ENCODE measurements around the gene LRP3. TPM values are rescaled to one million over a fixed set of nuclear protein-coding genes. Genes with fewer than 3 reads are reported as not detected.

LRP3 gene
- total and polyA plus RNA-seq, 4 experiments from 2014 or later, result 0.32 TPM; not detected in 3

GRCh38 chr19:33240181-33240771, 46.1 kb downstream of the LRP3 start:
- Histone ChIP-seq H3K4me1 (ENCODE audit: insufficient read depth, low read length) (peaks cover 5% of the 10 kb centered on the region), H3K27me3 (ENCODE audit: insufficient read depth, low read length) (no peaks in the 10 kb centered on the region), H3K4me3 (ENCODE audit: low read length in 2 of 2) (no peak overlapping the region), H3K36me3 (ENCODE audit: insufficient read depth, low read length) (no peaks in the 10 kb centered on the region), H3K27ac (ENCODE audit: low read depth, low read length) (no peak overlapping the region), H3K9me3 (ENCODE audit: control insufficient read depth in 1 of 2, low read length in 2 of 2) (no peaks in the 10 kb centered on the region)
- H3K27ac Mint-ChIP-seq, result no peak overlapping the region
- intact Hi-C loops (cut with micrococcal nuclease), result no loop called here
- no peaks in the 10 kb centered on the region for H3K36me3 Mint-ChIP-seq
- no peak for DNase-seq
- peaks cover 0 to 5% (median 0%) of the 10 kb centered on the region in 8 donors for H3K9me3 Mint-ChIP-seq
- no peak overlapping the region for H3K4me3 Mint-ChIP-seq
- POLR2A ChIA-PET (ENCODE audit: partially characterized antibody), result no interaction called here
- CTCF ChIA-PET (ENCODE audit: partially characterized antibody), result interaction anchor here (7.1 kb wide), 1 partner anchor 167 kb away, joined by 125 read pairs; no protein-coding TSS in a partner anchor
- peaks cover 2 to 19% (median 3%) of the 10 kb centered on the region in 4 donors for H3K4me1 Mint-ChIP-seq
- H3K27me3 Mint-ChIP-seq, result peaks cover 0 to under 1% of the 10 kb centered on the region in 2 donors

GRCh38 chr19:33241091-33241529, 47.0 kb downstream of the LRP3 start:
- peaks cover 0 to 3% of the 10 kb centered on the region in 2 donors for H3K9me3 ChIP-seq (ENCODE audit: control insufficient read depth in 1 of 2, low read length in 2 of 2)
- H3K27ac ChIP-seq (ENCODE audit: low read depth, low read length), result no peak overlapping the region
- no peaks in the 10 kb centered on the region for H3K27me3 ChIP-seq (ENCODE audit: insufficient read depth, low read length)
- Mint-ChIP-seq H3K9me3 (peaks cover 0 to 11% (median 0%) of the 10 kb centered on the region in 8 donors), H3K36me3 (no peaks in the 10 kb centered on the region), H3K4me3 (no peak overlapping the region), H3K27ac (no peak overlapping the region), H3K4me1 (peaks cover 0 to 15% (median 0%) of the 10 kb centered on the region in 4 donors), H3K27me3 (no peaks in the 10 kb centered on the region)
- ChIA-PET CTCF (ENCODE audit: partially characterized antibody) (interaction anchor here (1.4 to 5.4 kb wide), 2 partner anchors 164 to 190 kb away, joined by 3 to 44 read pairs; no protein-coding TSS in a partner anchor), POLR2A (ENCODE audit: partially characterized antibody) (no interaction called here)
- no peak overlapping the region for H3K4me3 ChIP-seq (ENCODE audit: low read length in 2 of 2)
- no peaks in the 10 kb centered on the region for H3K4me1 ChIP-seq (ENCODE audit: insufficient read depth, low read length)
- no peak for DNase-seq
- intact Hi-C loops (cut with micrococcal nuclease), result loop anchor here (1.0 kb wide), 1 partner anchor 166 kb away; no protein-coding TSS in a partner anchor
- H3K36me3 ChIP-seq (ENCODE audit: insufficient read depth, low read length), result no peaks in the 10 kb centered on the region

- no peaks in the 10 kb centered on the region for H3K4me1 ChIP-seq (ENCODE audit: insufficient read depth, low read length)
- ChIA-PET POLR2A (ENCODE audit: partially characterized antibody) (no interaction called here), CTCF (ENCODE audit: partially characterized antibody) (interaction anchor here (1.2 to 5.4 kb wide), 4 partner anchors 164 to 189 kb away, joined by 3 to 44 read pairs (median 7); no protein-coding TSS in a partner anchor)
- no peak overlapping the region for H3K27ac Mint-ChIP-seq
- H3K27ac ChIP-seq (ENCODE audit: low read depth, low read length), result no peak overlapping the region
- intact Hi-C loops (cut with micrococcal nuclease), result loop anchor here (1.0 kb wide), 1 partner anchor 166 kb away; no protein-coding TSS in a partner anchor
- no peaks in the 10 kb centered on the region for H3K27me3 Mint-ChIP-seq
- H3K36me3 Mint-ChIP-seq, result no peaks in the 10 kb centered on the region
- peak in 1 of 5 donors; percentile 6 for DNase-seq
- no peaks in the 10 kb centered on the region for H3K36me3 ChIP-seq (ENCODE audit: insufficient read depth, low read length)
- no peak overlapping the region for H3K4me3 ChIP-seq (ENCODE audit: low read length in 2 of 2)
- H3K9me3 ChIP-seq (ENCODE audit: control insufficient read depth in 1 of 2, low read length in 2 of 2), result peaks cover 0 to 3% of the 10 kb centered on the region in 2 donors
- no peaks in the 10 kb centered on the region for H3K27me3 ChIP-seq (ENCODE audit: insufficient read depth, low read length)
- H3K4me3 Mint-ChIP-seq, result no peak overlapping the region
- H3K9me3 Mint-ChIP-seq, result peaks cover 0 to 11% (median 0%) of the 10 kb centered on the region in 8 donors
- peaks cover 0 to 15% (median 0%) of the 10 kb centered on the region in 4 donors for H3K4me1 Mint-ChIP-seq
Measured at GRCh38 chr19:33241530-33242101, 47.5 kb downstream of the LRP3 start.

- peaks cover 0 to 3% of the 10 kb centered on the region in 2 donors for H3K9me3 ChIP-seq (ENCODE audit: control insufficient read depth in 1 of 2, low read length in 2 of 2)
- DNase-seq, result no peak
- no peak overlapping the region for H3K27ac Mint-ChIP-seq
- no peaks in the 10 kb centered on the region for H3K36me3 Mint-ChIP-seq
- no peak overlapping the region for H3K27ac ChIP-seq (ENCODE audit: low read depth, low read length)
- H3K27me3 Mint-ChIP-seq, result no peaks in the 10 kb centered on the region
- CTCF ChIA-PET (ENCODE audit: partially characterized antibody), result interaction anchor here (1.1 to 5.4 kb wide), 5 partner anchors 163 to 536 kb away, joined by 3 to 44 read pairs (median 3); no protein-coding TSS in a partner anchor
- POLR2A ChIA-PET (ENCODE audit: partially characterized antibody), result no interaction called here
- no peak overlapping the region for H3K4me3 ChIP-seq (ENCODE audit: low read length in 2 of 2)
- H3K27me3 ChIP-seq (ENCODE audit: insufficient read depth, low read length), result no peaks in the 10 kb centered on the region
- no peak overlapping the region for H3K4me3 Mint-ChIP-seq
- peaks cover 0 to 15% (median 0%) of the 10 kb centered on the region in 4 donors for H3K4me1 Mint-ChIP-seq
- intact Hi-C loops (cut with micrococcal nuclease), result no loop called here
- H3K9me3 Mint-ChIP-seq, result peaks cover 0 to 11% (median 0%) of the 10 kb centered on the region in 8 donors
- H3K36me3 ChIP-seq (ENCODE audit: insufficient read depth, low read length), result no peaks in the 10 kb centered on the region
- no peaks in the 10 kb centered on the region for H3K4me1 ChIP-seq (ENCODE audit: insufficient read depth, low read length)
Measured at GRCh38 chr19:33242131-33242530, 48.0 kb downstream of the LRP3 start.

- Histone ChIP-seq H3K4me3 (ENCODE audit: low read length in 2 of 2) (no peak overlapping the region), H3K9me3 (ENCODE audit: control insufficient read depth in 1 of 2, low read length in 2 of 2) (peaks cover 0 to 3% of the 10 kb centered on the region in 2 donors)
- CTCF ChIA-PET (ENCODE audit: partially characterized antibody), result interaction anchor here (1.1 to 5.4 kb wide), 4 partner anchors 163 to 535 kb away, joined by 3 to 44 read pairs (median 7); no protein-coding TSS in a partner anchor
Measured at GRCh38 chr19:33242911-33243310, 48.8 kb downstream of the LRP3 start.

GRCh38 chr19:33245948-33246708, 52.0 kb downstream of the LRP3 start:
- H3K27ac ChIP-seq (ENCODE audit: low read depth, low read length), result no peak overlapping the region
- H3K4me3 Mint-ChIP-seq, result no peak overlapping the region
- peaks cover 0 to 11% (median 0%) of the 10 kb centered on the region in 8 donors for H3K9me3 Mint-ChIP-seq
- H3K4me1 Mint-ChIP-seq, result no peaks in the 10 kb centered on the region
- H3K27ac Mint-ChIP-seq, result no peak overlapping the region
- ChIA-PET CTCF (ENCODE audit: partially characterized antibody) (interaction anchor here (2.7 to 5.4 kb wide), 2 partner anchors 10 to 159 kb away, joined by 9 to 44 read pairs; no protein-coding TSS in a partner anchor), POLR2A (ENCODE audit: partially characterized antibody) (no interaction called here)
- no peaks in the 10 kb centered on the region for H3K4me1 ChIP-seq (ENCODE audit: insufficient read depth, low read length)
- H3K36me3 Mint-ChIP-seq, result no peaks in the 10 kb centered on the region
- no peaks in the 10 kb centered on the region for H3K27me3 Mint-ChIP-seq
- intact Hi-C loops (cut with micrococcal nuclease), result no loop called here
- no peaks in the 10 kb centered on the region for H3K27me3 ChIP-seq (ENCODE audit: insufficient read depth, low read length)
- no peaks in the 10 kb centered on the region for H3K36me3 ChIP-seq (ENCODE audit: insufficient read depth, low read length)
- H3K9me3 ChIP-seq (ENCODE audit: control insufficient read depth in 1 of 2, low read length in 2 of 2), result peaks cover 0 to 3% of the 10 kb centered on the region in 2 donors
- DNase-seq, result no peak
- no peak overlapping the region for H3K4me3 ChIP-seq (ENCODE audit: low read length in 2 of 2)

More at GRCh38 chr19:33242911-33243310, 48.8 kb downstream of the LRP3 start:
- H3K36me3 Mint-ChIP-seq, result no peaks in the 10 kb centered on the region
- POLR2A ChIA-PET (ENCODE audit: partially characterized antibody), result no interaction called here
- intact Hi-C loops (cut with micrococcal nuclease), result no loop called here
- H3K4me1 ChIP-seq (ENCODE audit: insufficient read depth, low read length), result no peaks in the 10 kb centered on the region
- DNase-seq, result no peak
- no peaks in the 10 kb centered on the region for H3K27me3 ChIP-seq (ENCODE audit: insufficient read depth, low read length)
- no peaks in the 10 kb centered on the region for H3K36me3 ChIP-seq (ENCODE audit: insufficient read depth, low read length)
- no peaks in the 10 kb centered on the region for H3K27me3 Mint-ChIP-seq
- H3K4me3 Mint-ChIP-seq, result no peak overlapping the region
- H3K27ac Mint-ChIP-seq, result peak overlapping the region in 1 of 7 donors; percentile 84
- H3K4me1 Mint-ChIP-seq, result peaks cover 0 to 11% (median 0%) of the 10 kb centered on the region in 4 donors
- H3K9me3 Mint-ChIP-seq, result peaks cover 0 to 11% (median 0%) of the 10 kb centered on the region in 8 donors
- no peak overlapping the region for H3K27ac ChIP-seq (ENCODE audit: low read depth, low read length)

Measured in CD4-positive, alpha-beta memory T cell (primary cell).